Colonic mucosa (tissue), 4 donors: ENCODE data around the gene DOCK10. TPM values are rescaled to one million over a fixed set of nuclear protein-coding genes. Genes with fewer than 3 reads are reported as not detected.
A peak's percentile ranks its signal among the peaks of the same experiment; 100 is the strongest.

Source experiments
- DNase-seq: peaks from one replicate; pipeline ENCODE4 v3.0.0-alpha.2; 2020
- H3K27ac ChIP-seq: fragments of 200-600 bp; one replicate; pipeline ENCODE4 v1.8.0; 2021
- H3K27me3 ChIP-seq: fragments of 200-600 bp; one replicate; pipeline ENCODE4 v1.8.0; 2021
- H3K36me3 ChIP-seq: fragments of 200-600 bp; one replicate; pipeline ENCODE4 v1.8.0; 2021
- H3K4me1 ChIP-seq: fragments of 200-600 bp; one replicate; pipeline ENCODE4 v1.8.0; 2021; ENCODE audit warnings: mild to moderate bottlenecking
- H3K4me3 ChIP-seq: fragments of 200-600 bp; one replicate; pipeline ENCODE4 v1.8.0; 2021
- H3K9ac ChIP-seq, 2 donors: one replicate each; pipeline ENCODE4 v1.7.0; 2013; ENCODE audit warnings: control low read depth in 2 of 2, low read depth in 2 of 2, low read length in 2 of 2
- H3K9me3 ChIP-seq: fragments of 200-600 bp; one replicate; pipeline ENCODE4 v1.8.0; 2021
- intact Hi-C: fragments of 100-400 bp; cut with DNase I; formaldehyde crosslinking; loops from one replicate; pipeline ENCODE4 v1.14.1; 2022
- total RNA-seq, 2 donors: library from RNA; stranded (reverse); fragmentation: NEBNext Ultra II Directional in 1 of 2; extraction: Animal tissue kit (Norgen Biotek cat#: 25700) in 1 of 2; gene quantifications; one replicate each; pipeline ENCODE4 v1.2.1, GENCODE V29; 2021
- TF ChIP-seq, protein P1 (sequence below): fragments of 200-600 bp; IDR thresholded peaks from one replicate; pipeline ENCODE4 v1.8.0; 2022; ENCODE audit warnings: antibody characterized with exemption, mild to moderate bottlenecking
- donor health status: healthy.
- donor health status: DM: no; HTN: no; CAD: no.
- donor health status: DM: no; HTN: no; CAD: no.

DOCK10 gene
- total RNA-seq, 2 donors from 2014 or later = 13.5 to 17.4 TPM

DNA sequence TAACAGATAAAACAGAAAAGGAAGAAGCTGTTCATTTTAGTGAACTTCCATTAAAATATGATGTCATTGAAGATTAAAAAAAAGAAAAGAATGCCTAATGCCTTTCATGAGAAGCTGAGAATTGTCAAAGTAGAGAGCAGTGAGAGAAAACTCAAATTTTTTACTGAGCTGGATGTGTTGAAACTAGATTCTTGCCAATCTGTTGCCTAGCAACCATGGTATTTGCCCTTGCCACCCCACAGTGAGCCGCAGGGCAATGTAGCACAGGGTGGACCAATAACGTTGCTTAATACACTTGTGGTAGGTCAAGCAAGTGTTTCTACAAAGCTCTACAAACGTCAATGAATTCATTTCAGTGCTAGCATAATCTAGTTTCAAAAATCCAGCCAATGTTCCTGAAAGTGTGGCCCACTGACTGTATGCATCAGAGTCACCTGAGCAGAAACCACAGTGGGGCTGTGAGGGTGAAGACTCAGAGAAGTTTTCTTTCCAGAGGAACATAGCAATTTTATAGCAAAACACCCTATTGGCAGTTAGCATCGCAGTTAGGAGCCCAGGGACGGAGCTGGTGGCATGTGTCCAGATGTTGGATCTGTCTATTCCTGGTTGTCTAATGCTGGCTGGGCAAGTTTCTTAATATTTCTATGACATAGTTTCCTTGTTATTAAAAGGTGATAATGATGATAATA is 132.2 kb downstream of the DOCK10 start:
- TF ChIP-seq, protein P1, sequence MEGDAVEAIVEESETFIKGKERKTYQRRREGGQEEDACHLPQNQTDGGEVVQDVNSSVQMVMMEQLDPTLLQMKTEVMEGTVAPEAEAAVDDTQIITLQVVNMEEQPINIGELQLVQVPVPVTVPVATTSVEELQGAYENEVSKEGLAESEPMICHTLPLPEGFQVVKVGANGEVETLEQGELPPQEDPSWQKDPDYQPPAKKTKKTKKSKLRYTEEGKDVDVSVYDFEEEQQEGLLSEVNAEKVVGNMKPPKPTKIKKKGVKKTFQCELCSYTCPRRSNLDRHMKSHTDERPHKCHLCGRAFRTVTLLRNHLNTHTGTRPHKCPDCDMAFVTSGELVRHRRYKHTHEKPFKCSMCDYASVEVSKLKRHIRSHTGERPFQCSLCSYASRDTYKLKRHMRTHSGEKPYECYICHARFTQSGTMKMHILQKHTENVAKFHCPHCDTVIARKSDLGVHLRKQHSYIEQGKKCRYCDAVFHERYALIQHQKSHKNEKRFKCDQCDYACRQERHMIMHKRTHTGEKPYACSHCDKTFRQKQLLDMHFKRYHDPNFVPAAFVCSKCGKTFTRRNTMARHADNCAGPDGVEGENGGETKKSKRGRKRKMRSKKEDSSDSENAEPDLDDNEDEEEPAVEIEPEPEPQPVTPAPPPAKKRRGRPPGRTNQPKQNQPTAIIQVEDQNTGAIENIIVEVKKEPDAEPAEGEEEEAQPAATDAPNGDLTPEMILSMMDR = no peak
- Histone ChIP-seq H3K9ac (peak overlapping the region in 1 of 2 donors; percentile 6), H3K36me3 (no peaks in the 10 kb centered on the region), H3K4me3 (no peak overlapping the region), H3K27me3 (no peaks in the 10 kb centered on the region), H3K9me3 (no peaks in the 10 kb centered on the region), H3K27ac (no peak overlapping the region), H3K4me1 (no peaks in the 10 kb centered on the region)
- DNase-seq = no peak
- intact Hi-C loops = no loop called here

DNA sequence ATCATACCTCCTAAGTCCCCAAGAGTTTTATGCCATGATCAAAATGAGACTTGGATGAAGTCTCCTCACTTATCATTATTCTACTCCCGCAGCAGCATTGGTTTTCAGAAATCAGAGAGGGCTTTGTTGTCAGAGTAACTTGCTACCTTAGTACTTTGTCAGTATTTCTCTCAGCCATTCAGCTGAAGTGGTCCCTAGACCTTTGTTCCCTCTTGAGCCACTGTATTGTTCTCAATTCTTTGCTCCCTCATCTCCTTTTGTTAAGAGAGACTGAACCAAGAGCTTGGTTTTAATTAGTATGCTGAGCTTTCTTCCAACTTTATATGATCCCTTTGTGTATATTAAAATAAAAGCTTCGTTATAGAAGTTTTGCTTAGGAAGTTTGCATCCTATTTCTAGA is 133.4 kb downstream of the DOCK10 start:
- no peaks in the 10 kb centered on the region for H3K36me3 ChIP-seq
- no peaks in the 10 kb centered on the region for H3K9me3 ChIP-seq
- intact Hi-C loops = no loop called here
- H3K4me3 ChIP-seq = no peak overlapping the region
- TF ChIP-seq, protein P1 = no peak
- no peak overlapping the region for H3K27ac ChIP-seq
- DNase-seq = no peak
- no peaks in the 10 kb centered on the region for H3K27me3 ChIP-seq
- H3K4me1 ChIP-seq = no peaks in the 10 kb centered on the region
- no peak overlapping the region for H3K9ac ChIP-seq

DNA sequence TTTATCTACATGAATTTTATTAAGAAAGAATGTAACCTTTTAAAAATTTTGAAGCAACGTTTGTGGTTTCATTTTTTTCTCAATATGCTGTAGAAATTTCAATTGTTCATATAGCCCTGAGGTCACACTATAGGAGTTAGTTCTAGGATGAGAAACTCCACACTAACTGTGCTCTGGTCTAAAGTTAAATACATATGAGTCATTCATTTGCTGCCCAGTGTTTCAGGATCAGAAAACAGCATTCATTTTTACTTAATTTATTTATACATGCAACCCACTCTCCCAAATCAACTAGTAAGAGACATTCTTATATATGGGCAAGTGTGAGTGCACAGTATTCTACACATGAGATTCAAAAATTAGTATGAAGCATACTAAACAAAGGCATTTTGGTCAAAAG is 137.9 kb downstream of the DOCK10 start:
- no peak overlapping the region for H3K27ac ChIP-seq
- no peaks in the 10 kb centered on the region for H3K4me1 ChIP-seq
- no peak overlapping the region for H3K9ac ChIP-seq
- DNase-seq = no peak
- TF ChIP-seq, protein P1 = no peak
- intact Hi-C loops = no loop called here
- no peak overlapping the region for H3K4me3 ChIP-seq
- no peaks in the 10 kb centered on the region for H3K27me3 ChIP-seq
- no peaks in the 10 kb centered on the region for H3K36me3 ChIP-seq
- no peaks in the 10 kb centered on the region for H3K9me3 ChIP-seq

DNA sequence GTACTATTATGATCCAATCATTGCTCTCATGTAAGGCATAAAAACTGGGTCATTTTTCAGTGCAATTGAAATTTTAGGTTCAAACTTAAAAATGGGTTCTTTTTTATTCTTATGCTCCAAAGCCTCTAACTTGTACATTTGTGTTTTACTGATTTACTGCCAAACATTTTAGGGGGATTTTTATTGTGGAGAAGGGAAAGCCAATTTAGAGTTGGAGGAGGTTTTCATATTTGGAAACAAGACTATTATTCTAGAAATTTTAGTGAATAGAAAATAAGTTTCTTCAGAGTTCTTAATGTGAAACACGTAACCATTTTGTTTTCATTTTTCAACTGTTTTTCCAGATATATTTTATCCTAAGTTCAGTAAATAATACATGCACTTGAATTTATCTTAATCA is 138.6 kb downstream of the DOCK10 start:
- intact Hi-C loops = no loop called here
- H3K27ac ChIP-seq = no peak overlapping the region

DNA sequence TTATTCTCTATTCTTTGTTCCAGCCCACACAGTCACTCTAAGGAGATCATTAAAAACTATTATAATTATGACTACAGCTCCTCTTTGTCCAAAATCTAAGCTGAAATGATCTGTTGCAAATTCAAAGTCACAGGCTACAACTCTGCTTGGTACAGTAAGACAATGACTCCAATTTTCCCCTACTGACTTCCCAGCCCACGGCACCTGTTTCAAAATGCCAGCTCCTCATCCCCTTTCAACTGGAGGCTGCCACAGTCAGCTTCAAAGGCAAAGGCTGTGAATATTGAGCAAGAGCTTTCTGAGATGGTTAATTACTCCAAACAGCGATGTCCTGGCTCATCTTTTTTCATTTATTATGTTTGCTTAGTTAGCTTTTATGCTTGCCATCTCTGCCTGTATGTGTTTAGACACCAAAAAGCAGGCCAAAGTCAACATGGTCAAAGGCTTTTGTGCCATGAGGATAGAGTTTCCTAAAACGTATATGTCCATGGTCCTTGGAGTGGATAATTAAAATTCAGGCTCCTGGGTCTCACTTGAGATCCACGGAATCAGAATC is 141.1 kb downstream of the DOCK10 start:
- intact Hi-C loops = no loop called here
- H3K9me3 ChIP-seq = no peaks in the 10 kb centered on the region
- no peaks in the 10 kb centered on the region for H3K4me1 ChIP-seq
- TF ChIP-seq, protein P1 = no peak
- H3K9ac ChIP-seq = no peak overlapping the region
- H3K36me3 ChIP-seq = no peaks in the 10 kb centered on the region
- H3K27ac ChIP-seq = no peak overlapping the region
- DNase-seq = no peak
- H3K4me3 ChIP-seq = no peak overlapping the region
- H3K27me3 ChIP-seq = no peaks in the 10 kb centered on the region

More for the DNA sequence above, 138.6 kb downstream of the DOCK10 start:
- no peak overlapping the region for H3K4me3 ChIP-seq
- TF ChIP-seq, protein P1 = no peak
- no peaks in the 10 kb centered on the region for H3K36me3 ChIP-seq
- no peak overlapping the region for H3K9ac ChIP-seq
- no peak for DNase-seq
- H3K4me1 ChIP-seq = no peaks in the 10 kb centered on the region
- H3K9me3 ChIP-seq = no peaks in the 10 kb centered on the region
- H3K27me3 ChIP-seq = no peaks in the 10 kb centered on the region
